GM18498 (cell line): Measurements from ENCODE around the gene SPDYC.

ENCODE experiments used
- ATAC-seq: cut with Tn5 transposase; IDR thresholded peaks from one replicate; pipeline ENCODE4 v1.9.1; 2021; ENCODE audit warnings: mild to moderate bottlenecking, moderate library complexity; ENCODE audit not compliant: unreplicated experiment

Gene SPDYC

GRCh38 chr11:65205602-65205967 lies 35.6 kb downstream of the SPDYC start:
- ATAC-seq = no peak

- no peak for ATAC-seq
Observed at GRCh38 chr11:65206441-65206841, 36.4 kb downstream of the SPDYC start.

- no peak for ATAC-seq
Observed at GRCh38 chr11:65206901-65207300, 36.9 kb downstream of the SPDYC start.

GRCh38 chr11:65207918-65208784 lies 38.1 kb downstream of the SPDYC start:
- no peak for ATAC-seq

- ATAC-seq = no peak
Observed at GRCh38 chr11:65208785-65209710, 39.0 kb downstream of the SPDYC start.

GRCh38 chr11:65209711-65210360 lies 39.8 kb downstream of the SPDYC start:
- ATAC-seq = no peak

GRCh38 chr11:65210361-65210731 lies 40.3 kb downstream of the SPDYC start:
- no peak for ATAC-seq

- no peak for ATAC-seq
Observed at GRCh38 chr11:65210748-65211147, 40.7 kb downstream of the SPDYC start.

- ATAC-seq = no peak
Observed at GRCh38 chr11:65211293-65212105, 41.5 kb downstream of the SPDYC start.

- ATAC-seq = no peak
Observed at GRCh38 chr11:65212226-65212801, 42.3 kb downstream of the SPDYC start.

GRCh38 chr11:65213322-65214211 lies 43.5 kb downstream of the SPDYC start:
- no peak for ATAC-seq

- no peak for ATAC-seq
Observed at GRCh38 chr11:65214212-65214845, 44.3 kb downstream of the SPDYC start.

GRCh38 chr11:65215441-65216076 lies 45.5 kb downstream of the SPDYC start:
- ATAC-seq = no peak

GRCh38 chr11:65216830-65217229 lies 46.8 kb downstream of the SPDYC start:
- no peak for ATAC-seq

GRCh38 chr11:65217441-65218423 lies 47.7 kb downstream of the SPDYC start:
- ATAC-seq = no peak

GRCh38 chr11:65218446-65218845 lies 48.4 kb downstream of the SPDYC start:
- no peak for ATAC-seq

GRCh38 chr11:65219930-65220213 lies 49.8 kb downstream of the SPDYC start:
- ATAC-seq = no peak
